Measurements from ENCODE around the gene SMIM44.

DNA sequence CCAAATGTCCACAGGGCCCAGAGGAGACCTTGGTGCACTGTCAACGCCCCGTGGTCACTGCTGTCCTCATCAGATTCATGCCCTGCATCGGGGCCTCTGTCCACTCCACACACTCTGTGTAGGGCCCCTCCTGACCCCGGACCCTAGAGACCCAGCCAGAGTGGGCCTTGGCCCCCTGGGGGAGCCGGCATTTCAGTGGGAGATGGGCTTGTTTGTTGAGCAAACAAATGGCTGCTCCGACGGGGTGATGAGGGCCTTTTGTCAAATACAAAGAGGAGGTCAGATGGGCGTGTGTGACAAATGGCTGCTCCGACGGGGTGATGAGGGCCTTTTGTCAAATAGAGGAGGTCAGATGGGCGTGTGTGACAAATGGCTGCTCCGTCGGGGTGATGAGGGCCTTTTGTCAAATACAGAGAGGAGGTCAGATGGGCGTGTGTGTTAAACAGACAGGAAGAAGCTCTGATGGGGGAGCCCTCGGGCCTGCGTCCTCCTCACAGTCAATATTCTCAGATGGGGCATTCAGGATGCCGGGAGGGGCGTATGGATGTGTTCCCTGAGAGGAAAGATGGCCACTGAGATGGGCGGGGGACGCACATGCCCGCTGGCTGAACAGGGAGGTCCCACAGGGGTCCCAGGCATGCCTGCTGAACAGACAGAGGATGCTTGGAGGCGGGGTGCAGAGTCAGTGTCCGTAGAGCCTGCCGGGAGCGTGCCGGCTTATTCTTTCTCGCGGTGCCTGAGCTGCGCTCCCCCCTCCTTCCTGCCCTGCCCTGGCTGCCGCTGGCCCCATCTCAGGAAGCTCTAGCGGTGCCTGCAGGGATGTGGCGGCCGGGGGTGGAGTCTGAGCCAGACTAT, 39.2 kb downstream of the SMIM44 start:
- TF ChIP-seq, protein P1, sequence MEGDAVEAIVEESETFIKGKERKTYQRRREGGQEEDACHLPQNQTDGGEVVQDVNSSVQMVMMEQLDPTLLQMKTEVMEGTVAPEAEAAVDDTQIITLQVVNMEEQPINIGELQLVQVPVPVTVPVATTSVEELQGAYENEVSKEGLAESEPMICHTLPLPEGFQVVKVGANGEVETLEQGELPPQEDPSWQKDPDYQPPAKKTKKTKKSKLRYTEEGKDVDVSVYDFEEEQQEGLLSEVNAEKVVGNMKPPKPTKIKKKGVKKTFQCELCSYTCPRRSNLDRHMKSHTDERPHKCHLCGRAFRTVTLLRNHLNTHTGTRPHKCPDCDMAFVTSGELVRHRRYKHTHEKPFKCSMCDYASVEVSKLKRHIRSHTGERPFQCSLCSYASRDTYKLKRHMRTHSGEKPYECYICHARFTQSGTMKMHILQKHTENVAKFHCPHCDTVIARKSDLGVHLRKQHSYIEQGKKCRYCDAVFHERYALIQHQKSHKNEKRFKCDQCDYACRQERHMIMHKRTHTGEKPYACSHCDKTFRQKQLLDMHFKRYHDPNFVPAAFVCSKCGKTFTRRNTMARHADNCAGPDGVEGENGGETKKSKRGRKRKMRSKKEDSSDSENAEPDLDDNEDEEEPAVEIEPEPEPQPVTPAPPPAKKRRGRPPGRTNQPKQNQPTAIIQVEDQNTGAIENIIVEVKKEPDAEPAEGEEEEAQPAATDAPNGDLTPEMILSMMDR (optimal IDR thresholded peaks at IDR 0.05 in 1 of 3, IDR thresholded peaks at IDR 0.05 in 1 of 3, conservative IDR thresholded peaks at IDR 0.05 in 1 of 3; ENCODE audit: extremely low read depth in 1 of 3, insufficient read depth in 2 of 3, low read length in 3 of 3) = no peak
- TF ChIP-seq EZH2 (IDR thresholded peaks at IDR 0.05; ENCODE audit: low read length) = no peak
